ENCODE measurements around the gene CRACR2A.

DNA sequence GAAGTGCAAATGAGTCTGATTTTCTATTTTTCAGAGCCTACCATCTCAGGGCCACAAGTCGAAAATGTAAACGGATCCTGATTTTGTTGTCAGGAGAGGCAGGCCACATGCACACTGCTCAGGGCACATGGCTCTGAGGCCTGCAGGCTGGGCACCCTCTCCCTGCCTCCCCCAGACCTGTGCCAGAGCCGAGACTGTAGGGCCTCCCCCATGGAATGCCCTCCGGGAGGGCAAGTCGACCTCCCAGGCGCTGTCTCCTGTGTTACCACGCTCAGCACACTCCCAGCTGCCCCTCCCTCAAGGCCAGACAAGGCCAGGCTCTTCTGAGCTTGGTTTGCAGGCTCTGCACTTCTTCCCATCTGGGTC is 121.7 kb downstream of the CRACR2A start:
- TF ChIP-seq POLR2A (IDR thresholded peaks at IDR 0.05) (no peak), CTCF (IDR thresholded peaks at IDR 0.05) (no peak), POLR2AphosphoS5 (IDR thresholded peaks at IDR 0.05) (no peak)
